OCI-LY1 (cell line): ENCODE measurements around the gene PRKCZ.

Experiments used
- H2AFZ ChIP-seq: fragments of 200-600 bp; sonication (generic), shearing (Covaris generic); 2 replicates; pipeline ENCODE4 v1.6.0; 2014; ENCODE audit warnings: antibody characterized with exemption, mild to moderate bottlenecking, low read length
- H3F3A ChIP-seq: fragments of 200-600 bp; sonication (generic), shearing (Covaris generic); 2 replicates; pipeline ENCODE4 v1.6.0; 2014; ENCODE audit warnings: mild to moderate bottlenecking, antibody characterized with exemption, low read length, moderate library complexity; ENCODE audit not compliant: insufficient read depth
- H3K27ac ChIP-seq: fragments of 200-600 bp; sonication (generic); 2 replicates; pipeline ENCODE4 v1.5.1; 2014; ENCODE audit warnings: low read length, mixed run types, mild to moderate bottlenecking, low read depth; ENCODE audit not compliant: poor library complexity, severe bottlenecking
- H3K27me3 ChIP-seq: fragments of 200-600 bp; sonication (generic); 2 replicates; pipeline ENCODE4 v1.6.0; 2014; ENCODE audit warnings: antibody characterized with exemption, mild to moderate bottlenecking, low read length, moderate library complexity; ENCODE audit not compliant: insufficient read depth
- H3K36me3 ChIP-seq: fragments of 200-600 bp; sonication (generic); 2 replicates; pipeline ENCODE4 v1.6.1; 2014; ENCODE audit warnings: mild to moderate bottlenecking, antibody characterized with exemption, low read length, moderate library complexity, mixed read lengths; ENCODE audit not compliant: insufficient read depth
- H3K4me1 ChIP-seq: fragments of 200-600 bp; sonication (generic); 2 replicates; pipeline ENCODE4 v1.5.1; 2014; ENCODE audit warnings: mild to moderate bottlenecking, low read length, moderate library complexity; ENCODE audit not compliant: insufficient read depth, severe bottlenecking
- H3K4me2 ChIP-seq: fragments of 200-600 bp; sonication (generic), shearing (Covaris generic); 2 replicates; pipeline ENCODE4 v1.6.1; 2014; ENCODE audit warnings: low read length
- H3K4me3 ChIP-seq: fragments of 200-600 bp; sonication (generic); 2 replicates; pipeline ENCODE4 v1.5.1; 2014; ENCODE audit warnings: low read length, low read depth, mild to moderate bottlenecking, mixed read lengths; ENCODE audit not compliant: poor library complexity, severe bottlenecking
- H3K79me2 ChIP-seq: fragments of 200-600 bp; shearing (Covaris generic); 2 replicates; pipeline ENCODE4 v1.6.1; 2016; ENCODE audit warnings: mixed run types, low read length, mixed read lengths; ENCODE audit not compliant: insufficient read depth
- H3K9ac ChIP-seq: fragments of 200-600 bp; sonication (generic), shearing (Covaris generic); 2 replicates; pipeline ENCODE4 v1.6.1; 2014; ENCODE audit warnings: mild to moderate bottlenecking, low read length, mixed read lengths
- H3K9me2 ChIP-seq: fragments of 200-600 bp; sonication (generic), shearing (Covaris generic); 2 replicates; pipeline ENCODE4 v1.6.1; 2014; ENCODE audit warnings: low read depth, mild to moderate bottlenecking, low read length, mixed read lengths
- H3K9me3 ChIP-seq: fragments of 200-600 bp; shearing (Covaris generic); 2 replicates; pipeline ENCODE4 v1.6.1; 2014; ENCODE audit warnings: low read length, mixed read lengths
- H4K20me1 ChIP-seq: fragments of 200-600 bp; sonication (generic), shearing (Covaris generic); 2 replicates; pipeline ENCODE4 v1.6.0; 2016; ENCODE audit warnings: mild to moderate bottlenecking, low read length; ENCODE audit not compliant: insufficient read depth
- CTCF ChIP-seq: fragments of 200-600 bp; sonication (generic), shearing (Covaris generic); IDR thresholded peaks from 2 replicates; pipeline ENCODE4 v1.5.1; 2017; ENCODE audit warnings: mild to moderate bottlenecking, antibody characterized with exemption, low read length, moderate library complexity, mixed read lengths
- EZH2 ChIP-seq: fragments of 200-600 bp; sonication (generic), shearing (Covaris generic); IDR thresholded peaks from 2 replicates; pipeline ENCODE4 v1.8.0; 2017; ENCODE audit warnings: borderline replicate concordance, mixed run types, mild to moderate bottlenecking, antibody characterized with exemption, low read length, moderate library complexity, mixed read lengths

Gene PRKCZ

GRCh38 chr1:2151911-2152310, 101.7 kb downstream of the PRKCZ start:
- Histone ChIP-seq H3K9me2 (no peaks in the 10 kb centered on the region), H3K4me1 (no peaks in the 10 kb centered on the region), H3K4me2 (no peak overlapping the region), H3K27ac (no peak overlapping the region), H3K36me3 (no peaks in the 10 kb centered on the region), H3K79me2 (no peaks in the 10 kb centered on the region), H3K4me3 (no peak overlapping the region), H3F3A (no peaks in the 10 kb centered on the region), H4K20me1 (no peaks in the 10 kb centered on the region), H3K9me3 (no peaks in the 10 kb centered on the region), H3K9ac (no peak overlapping the region), H3K27me3 (no peaks in the 10 kb centered on the region), H2AFZ (no peak overlapping the region)
- TF ChIP-seq CTCF (no peak), EZH2 (no peak)

DNA sequence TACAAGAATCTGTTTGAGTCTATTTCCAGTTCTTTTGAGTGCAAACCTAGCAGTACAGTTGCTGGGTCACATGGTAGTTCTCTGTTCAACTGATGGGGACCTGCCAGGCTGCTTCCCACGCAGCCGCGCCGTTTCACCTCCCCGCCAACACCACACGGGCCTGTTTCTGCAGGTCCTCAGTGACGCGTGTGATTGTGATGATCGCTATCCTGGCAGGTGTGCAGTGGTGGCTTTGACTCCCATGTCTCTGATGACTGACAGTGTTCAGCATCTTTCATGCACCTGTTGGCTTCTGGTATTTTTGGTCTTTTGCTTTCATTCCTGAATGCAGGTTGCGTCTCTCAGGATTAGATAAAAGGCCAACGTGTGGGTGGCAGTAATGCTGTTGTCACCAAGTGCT, 102.7 kb downstream of the PRKCZ start:
- TF ChIP-seq EZH2 (no peak), CTCF (no peak)
- no peaks in the 10 kb centered on the region for H4K20me1 ChIP-seq
- no peaks in the 10 kb centered on the region for H3F3A ChIP-seq
- H3K27ac ChIP-seq = no peak overlapping the region
- H3K9me3 ChIP-seq = no peaks in the 10 kb centered on the region
- H3K4me2 ChIP-seq = no peak overlapping the region
- H3K9ac ChIP-seq = no peak overlapping the region
- no peaks in the 10 kb centered on the region for H3K4me1 ChIP-seq
- H3K27me3 ChIP-seq = no peaks in the 10 kb centered on the region
- H3K79me2 ChIP-seq = no peaks in the 10 kb centered on the region
- H3K4me3 ChIP-seq = no peak overlapping the region
- H3K9me2 ChIP-seq = no peaks in the 10 kb centered on the region
- no peak overlapping the region for H2AFZ ChIP-seq
- no peaks in the 10 kb centered on the region for H3K36me3 ChIP-seq

DNA sequence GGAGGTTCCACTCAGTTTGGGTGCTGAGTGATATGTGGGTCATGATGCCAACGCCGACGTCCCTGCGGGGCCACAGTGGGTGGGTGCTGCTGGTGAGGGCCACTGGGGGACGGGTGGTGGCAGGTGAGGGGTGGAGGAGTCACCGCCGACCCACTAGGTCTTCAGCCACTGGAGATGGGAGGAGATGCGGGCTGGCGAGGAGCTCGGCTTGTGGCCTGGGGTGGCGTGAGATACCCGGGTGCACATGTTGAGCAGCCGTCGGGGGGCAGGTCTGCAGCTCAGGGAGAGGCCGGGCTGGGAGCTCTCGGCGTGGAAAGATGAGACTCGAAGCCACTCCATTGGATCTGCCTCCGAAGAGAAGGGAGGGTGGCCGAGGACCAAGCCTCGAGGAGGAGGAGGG, 103.8 kb downstream of the PRKCZ start:
- no peaks in the 10 kb centered on the region for H3F3A ChIP-seq
- H3K79me2 ChIP-seq = no peaks in the 10 kb centered on the region
- no peak overlapping the region for H2AFZ ChIP-seq
- no peaks in the 10 kb centered on the region for H3K9me3 ChIP-seq
- H3K4me1 ChIP-seq = no peaks in the 10 kb centered on the region
- no peaks in the 10 kb centered on the region for H3K27me3 ChIP-seq
- H3K4me3 ChIP-seq = no peak overlapping the region
- no peak overlapping the region for H3K27ac ChIP-seq
- H4K20me1 ChIP-seq = no peaks in the 10 kb centered on the region
- no peak overlapping the region for H3K9ac ChIP-seq
- no peaks in the 10 kb centered on the region for H3K9me2 ChIP-seq
- H3K36me3 ChIP-seq = no peaks in the 10 kb centered on the region
- H3K4me2 ChIP-seq = no peak overlapping the region
- TF ChIP-seq EZH2 (no peak), CTCF (no peak)
